Breast epithelium (tissue), 3 donors: ENCODE data around the gene CAMTA1.

Source experiments
- POLR2A ChIP-seq: fragments of 450-650 bp; IDR thresholded peaks from one replicate; pipeline ENCODE4 v1.6.1; 2016; ENCODE audit warnings: antibody characterized with exemption, mild to moderate bottlenecking, moderate library complexity
- TF ChIP-seq, protein P1 (sequence below), 3 donors: fragments of 450-650 bp; IDR thresholded peaks; one replicate each; pipeline ENCODE4 v1.5.1; 2016 to 2017; ENCODE audit warnings: antibody characterized with exemption in 3 of 3, mild to moderate bottlenecking in 3 of 3, moderate library complexity in 3 of 3

DNA sequence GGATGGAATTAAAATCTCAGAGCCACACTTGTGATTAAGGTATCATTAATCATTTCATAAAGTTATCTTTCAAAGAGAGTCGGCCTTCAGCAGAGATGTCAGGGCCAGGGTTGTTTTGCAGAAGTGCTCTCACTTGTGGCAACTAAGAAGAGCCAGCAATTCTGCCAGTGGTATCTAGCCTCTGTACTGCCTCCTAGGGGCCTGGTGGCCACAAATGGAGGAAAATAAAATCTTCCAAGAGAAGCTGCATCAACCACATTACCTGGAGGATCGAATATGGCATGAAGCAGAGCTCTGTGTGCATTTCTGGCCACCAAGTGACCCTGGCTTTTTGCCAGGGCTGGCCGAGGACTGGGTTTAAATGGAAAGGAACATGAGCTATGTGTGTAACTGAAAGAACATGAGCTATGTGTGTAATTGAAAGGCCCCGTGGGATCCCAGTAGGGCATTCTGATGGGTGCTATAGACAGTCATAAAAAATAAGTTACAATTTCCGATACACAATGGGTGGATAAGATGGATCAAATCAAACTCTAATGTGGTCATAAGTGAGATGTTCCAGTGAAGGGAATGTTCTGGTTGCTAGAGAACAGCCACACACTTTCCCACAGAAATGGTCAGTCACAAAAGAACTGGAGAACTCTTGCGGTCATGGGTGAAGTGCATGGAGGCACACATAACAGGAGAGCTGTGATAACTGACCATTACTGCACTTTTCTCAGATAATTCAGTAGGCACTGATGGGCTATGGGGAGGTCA is 335.8 kb downstream of the CAMTA1 start:
- TF ChIP-seq, protein P1, sequence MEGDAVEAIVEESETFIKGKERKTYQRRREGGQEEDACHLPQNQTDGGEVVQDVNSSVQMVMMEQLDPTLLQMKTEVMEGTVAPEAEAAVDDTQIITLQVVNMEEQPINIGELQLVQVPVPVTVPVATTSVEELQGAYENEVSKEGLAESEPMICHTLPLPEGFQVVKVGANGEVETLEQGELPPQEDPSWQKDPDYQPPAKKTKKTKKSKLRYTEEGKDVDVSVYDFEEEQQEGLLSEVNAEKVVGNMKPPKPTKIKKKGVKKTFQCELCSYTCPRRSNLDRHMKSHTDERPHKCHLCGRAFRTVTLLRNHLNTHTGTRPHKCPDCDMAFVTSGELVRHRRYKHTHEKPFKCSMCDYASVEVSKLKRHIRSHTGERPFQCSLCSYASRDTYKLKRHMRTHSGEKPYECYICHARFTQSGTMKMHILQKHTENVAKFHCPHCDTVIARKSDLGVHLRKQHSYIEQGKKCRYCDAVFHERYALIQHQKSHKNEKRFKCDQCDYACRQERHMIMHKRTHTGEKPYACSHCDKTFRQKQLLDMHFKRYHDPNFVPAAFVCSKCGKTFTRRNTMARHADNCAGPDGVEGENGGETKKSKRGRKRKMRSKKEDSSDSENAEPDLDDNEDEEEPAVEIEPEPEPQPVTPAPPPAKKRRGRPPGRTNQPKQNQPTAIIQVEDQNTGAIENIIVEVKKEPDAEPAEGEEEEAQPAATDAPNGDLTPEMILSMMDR (IDR thresholded peaks at IDR 0.05) = no peak
- TF ChIP-seq POLR2A = no peak
